K562 (cell line): ENCODE data around the gene ANKLE1. TPM values are rescaled to one million over a fixed set of nuclear protein-coding genes. Genes with fewer than 3 reads are reported as not detected.

Experiments
- ATF7 ChIP-seq: fragments of 450-650 bp; IDR thresholded peaks from 2 replicates; pipeline ENCODE4 v1.7.1; 2014; ENCODE audit warnings: mild to moderate bottlenecking, moderate library complexity
- CHD2 ChIP-seq: IDR thresholded peaks from 2 replicates; pipeline ENCODE4 v1.6.1; 2011; ENCODE audit warnings: low read depth, low read length
- E2F3 ChIP-seq: fragments of 250-450 bp; sonication (Bioruptor Pico); IDR thresholded peaks from 2 replicates; pipeline ENCODE4 v1.4.0; 2020; ENCODE audit warnings: mild to moderate bottlenecking
- ETV6 ChIP-seq, 3 experiments: fragments of 150-350 bp in 1 of 3; sonication (generic) in 1 of 3; formaldehyde crosslinking in 1 of 3; IDR thresholded peaks; 2 replicates each; pipeline versions ENCODE4 v1.6.1 to v1.8.0; 2014 to 2022; ENCODE audit warnings: borderline replicate concordance in 2 of 3, low read depth in 2 of 3, antibody characterized with exemption in 1 of 3, low read length in 1 of 3, mild to moderate bottlenecking in 1 of 3, missing genetic modification reagents in 1 of 3
- KLF16 ChIP-seq: IDR thresholded peaks from 2 replicates; pipeline ENCODE4 v1.6.1; 2016; ENCODE audit warnings: antibody characterized with exemption
- MCM2 ChIP-seq: fragments of 450-650 bp; IDR thresholded peaks from 2 replicates; pipeline ENCODE4 v1.6.1; 2017; ENCODE audit warnings: low read depth, mild to moderate bottlenecking
- NONO ChIP-seq, 2 experiments: fragments of 200-400 bp in 1 of 2; fragments of 450-650 bp in 1 of 2; formaldehyde crosslinking in 1 of 2; IDR thresholded peaks; 2 replicates each; pipeline ENCODE4 v1.6.1; 2017; ENCODE audit warnings: low read depth in 2 of 2, mild to moderate bottlenecking in 2 of 2, moderate library complexity in 2 of 2, low read length in 1 of 2
- SUPT5H ChIP-seq: fragments of 450-650 bp; IDR thresholded peaks from 2 replicates; pipeline ENCODE4 v1.6.1; 2016
- TAF9B ChIP-seq: fragments of 450-650 bp; IDR thresholded peaks from 2 replicates; pipeline ENCODE4 v1.6.1; 2018; ENCODE audit warnings: mild to moderate bottlenecking; ENCODE audit not compliant: partially characterized antibody
- ZNF140 ChIP-seq: fragments of 250-450 bp; sonication (Bioruptor Pico); IDR thresholded peaks from 2 replicates; pipeline ENCODE4 v1.8.0; 2021; ENCODE audit warnings: moderate library complexity, mild to moderate bottlenecking, inconsistent platforms
- ZNF280A ChIP-seq: fragments of 450-650 bp; IDR thresholded peaks from 2 replicates; pipeline ENCODE4 v1.6.1; 2018; ENCODE audit warnings: mild to moderate bottlenecking, low read depth; ENCODE audit not compliant: partially characterized antibody
- ZNF561 ChIP-seq: fragments of 450-650 bp; formaldehyde crosslinking; conservative IDR thresholded peaks from 2 replicates; pipeline ENCODE4 v1.4.0; 2020; ENCODE audit warnings: mild to moderate bottlenecking, moderate library complexity
- ZNF764 ChIP-seq: fragments of 250-450 bp; sonication (Bioruptor Pico); IDR thresholded peaks from 2 replicates; pipeline ENCODE4 v1.4.0; 2020; ENCODE audit warnings: low read depth, mild to moderate bottlenecking, moderate library complexity
- polyA plus RNA-seq, 8 experiments: library from polyadenylated mRNA; depleted of rRNA in 4 of 8; stranded (reverse) in 5 of 8; unstranded in 3 of 8; fragments of >200 nt; fragmentation: Nextera tagmentation in 2 of 8; fragmentation: Illumina TruSeq in 1 of 8; extraction: Ambion mirVana in 2 of 8; extraction: Trizol in 1 of 8; gene quantifications; 2 replicates each; pipeline versions ENCODE4 v1.2.1 to v1.2.3, GENCODE V29; 2011 to 2014; ENCODE audit warnings: inconsistent platforms in 1 of 8, missing spikeins in 1 of 8
- total RNA-seq, 7 experiments: library from RNA; depleted of rRNA in 6 of 7; stranded (reverse); fragments of >200 nt in 6 of 7; fragmentation: Illumina TruSeq in 2 of 7; extraction: Trizol in 2 of 7; gene quantifications; 2 replicates each; pipeline versions ENCODE4 v1.2.1 to v1.2.3, GENCODE V29; 2011 to 2021; ENCODE audit warnings: low replicate concordance in 1 of 7
- TF ChIP-seq, protein P1 (sequence below): IDR thresholded peaks from 2 replicates; pipeline ENCODE4 v1.6.1; 2012; ENCODE audit warnings: low read depth, low read length, improper control_type of control experiment, borderline replicate concordance
- TF ChIP-seq, protein P2 (sequence below): fragments of 450-650 bp; formaldehyde crosslinking; IDR thresholded peaks from 2 replicates; pipeline ENCODE4 v1.4.0; 2022; ENCODE audit warnings: missing genetic modification characterization
- TF ChIP-seq, protein P3 (sequence below), 2 experiments: fragments of 450-650 bp; IDR thresholded peaks; 2 replicates each; pipeline ENCODE4 v1.6.1; 2016; ENCODE audit warnings: mild to moderate bottlenecking in 2 of 2, borderline replicate concordance in 1 of 2, low read depth in 1 of 2, moderate library complexity in 1 of 2

The ANKLE1 gene
- total and polyA plus RNA-seq, 9 of the 15 experiments (the other 6 are each of a cell fraction or from before 2014, with no cell fraction given), result 0.63 to 9.2 (median 2.9) TPM

DNA sequence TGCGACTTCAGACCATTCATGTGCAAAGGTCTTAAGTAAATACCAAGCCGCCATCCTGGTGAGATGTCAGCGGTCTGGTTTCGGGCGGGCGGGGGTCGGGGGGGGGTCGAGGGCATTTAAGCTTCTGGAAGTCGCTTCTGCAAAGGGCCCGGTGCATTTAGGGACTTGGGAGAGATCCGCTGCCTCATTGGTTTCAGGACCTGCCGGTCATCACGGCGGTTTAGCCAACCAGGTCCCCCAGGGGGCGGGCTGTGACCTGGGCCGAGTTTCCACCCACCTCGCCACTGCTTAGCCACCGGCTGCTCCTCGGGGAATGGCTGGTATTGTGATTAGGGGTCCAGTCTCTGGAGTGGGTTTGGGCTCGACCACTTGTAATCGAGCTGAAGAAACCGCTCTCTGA, 7.8 kb downstream of the ANKLE1 start (continued):
- TF ChIP-seq ZNF280A (no peak), ZNF561 (CRISPR knock-in tag) (no peak), SUPT5H (no peak), ZNF764 (no peak), E2F3 (CRISPR knock-in tag) (no peak), ATF7 (no peak), TAF9B (no peak), ZNF140 (CRISPR knock-in tag) (no peak), ETV6 (IDR thresholded peaks at IDR 0.05; ENCODE audit: borderline replicate concordance in 1 of 2, low read depth in 2 of 2, low read length in 1 of 2) (no peak), ETV6 (CRISPR knock-in tag; IDR thresholded peaks at IDR 0.05; ENCODE audit: borderline replicate concordance) (no peak), CHD2 (peak; percentile 67), NONO (IDR thresholded peaks at IDR 0.05; ENCODE audit: low read depth in 2 of 2, low read length in 1 of 2) (no peak), MCM2 (no peak), KLF16 (no peak)
- TF ChIP-seq, protein P1, sequence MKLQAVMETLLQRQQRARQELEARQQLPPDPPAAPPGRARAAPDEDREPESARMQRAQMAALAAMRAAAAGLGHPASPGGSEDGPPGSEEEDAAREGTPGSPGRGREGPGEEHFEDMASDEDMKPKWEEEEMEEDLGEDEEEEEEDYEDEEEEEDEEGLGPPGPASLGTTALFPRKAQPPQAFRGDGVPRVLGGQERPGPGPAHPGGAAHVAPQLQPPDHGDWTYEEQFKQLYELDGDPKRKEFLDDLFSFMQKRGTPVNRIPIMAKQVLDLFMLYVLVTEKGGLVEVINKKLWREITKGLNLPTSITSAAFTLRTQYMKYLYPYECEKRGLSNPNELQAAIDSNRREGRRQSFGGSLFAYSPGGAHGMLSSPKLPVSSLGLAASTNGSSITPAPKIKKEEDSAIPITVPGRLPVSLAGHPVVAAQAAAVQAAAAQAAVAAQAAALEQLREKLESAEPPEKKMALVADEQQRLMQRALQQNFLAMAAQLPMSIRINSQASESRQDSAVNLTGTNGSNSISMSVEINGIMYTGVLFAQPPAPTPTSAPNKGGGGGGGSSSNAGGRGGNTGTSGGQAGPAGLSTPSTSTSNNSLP, result no peak
- TF ChIP-seq, protein P2, sequence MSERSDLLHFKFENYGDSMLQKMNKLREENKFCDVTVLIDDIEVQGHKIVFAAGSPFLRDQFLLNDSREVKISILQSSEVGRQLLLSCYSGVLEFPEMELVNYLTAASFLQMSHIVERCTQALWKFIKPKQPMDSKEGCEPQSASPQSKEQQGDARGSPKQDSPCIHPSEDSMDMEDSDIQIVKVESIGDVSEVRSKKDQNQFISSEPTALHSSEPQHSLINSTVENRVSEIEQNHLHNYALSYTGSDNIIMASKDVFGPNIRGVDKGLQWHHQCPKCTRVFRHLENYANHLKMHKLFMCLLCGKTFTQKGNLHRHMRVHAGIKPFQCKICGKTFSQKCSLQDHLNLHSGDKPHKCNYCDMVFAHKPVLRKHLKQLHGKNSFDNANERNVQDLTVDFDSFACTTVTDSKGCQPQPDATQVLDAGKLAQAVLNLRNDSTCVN, result no peak
- TF ChIP-seq, protein P3, sequence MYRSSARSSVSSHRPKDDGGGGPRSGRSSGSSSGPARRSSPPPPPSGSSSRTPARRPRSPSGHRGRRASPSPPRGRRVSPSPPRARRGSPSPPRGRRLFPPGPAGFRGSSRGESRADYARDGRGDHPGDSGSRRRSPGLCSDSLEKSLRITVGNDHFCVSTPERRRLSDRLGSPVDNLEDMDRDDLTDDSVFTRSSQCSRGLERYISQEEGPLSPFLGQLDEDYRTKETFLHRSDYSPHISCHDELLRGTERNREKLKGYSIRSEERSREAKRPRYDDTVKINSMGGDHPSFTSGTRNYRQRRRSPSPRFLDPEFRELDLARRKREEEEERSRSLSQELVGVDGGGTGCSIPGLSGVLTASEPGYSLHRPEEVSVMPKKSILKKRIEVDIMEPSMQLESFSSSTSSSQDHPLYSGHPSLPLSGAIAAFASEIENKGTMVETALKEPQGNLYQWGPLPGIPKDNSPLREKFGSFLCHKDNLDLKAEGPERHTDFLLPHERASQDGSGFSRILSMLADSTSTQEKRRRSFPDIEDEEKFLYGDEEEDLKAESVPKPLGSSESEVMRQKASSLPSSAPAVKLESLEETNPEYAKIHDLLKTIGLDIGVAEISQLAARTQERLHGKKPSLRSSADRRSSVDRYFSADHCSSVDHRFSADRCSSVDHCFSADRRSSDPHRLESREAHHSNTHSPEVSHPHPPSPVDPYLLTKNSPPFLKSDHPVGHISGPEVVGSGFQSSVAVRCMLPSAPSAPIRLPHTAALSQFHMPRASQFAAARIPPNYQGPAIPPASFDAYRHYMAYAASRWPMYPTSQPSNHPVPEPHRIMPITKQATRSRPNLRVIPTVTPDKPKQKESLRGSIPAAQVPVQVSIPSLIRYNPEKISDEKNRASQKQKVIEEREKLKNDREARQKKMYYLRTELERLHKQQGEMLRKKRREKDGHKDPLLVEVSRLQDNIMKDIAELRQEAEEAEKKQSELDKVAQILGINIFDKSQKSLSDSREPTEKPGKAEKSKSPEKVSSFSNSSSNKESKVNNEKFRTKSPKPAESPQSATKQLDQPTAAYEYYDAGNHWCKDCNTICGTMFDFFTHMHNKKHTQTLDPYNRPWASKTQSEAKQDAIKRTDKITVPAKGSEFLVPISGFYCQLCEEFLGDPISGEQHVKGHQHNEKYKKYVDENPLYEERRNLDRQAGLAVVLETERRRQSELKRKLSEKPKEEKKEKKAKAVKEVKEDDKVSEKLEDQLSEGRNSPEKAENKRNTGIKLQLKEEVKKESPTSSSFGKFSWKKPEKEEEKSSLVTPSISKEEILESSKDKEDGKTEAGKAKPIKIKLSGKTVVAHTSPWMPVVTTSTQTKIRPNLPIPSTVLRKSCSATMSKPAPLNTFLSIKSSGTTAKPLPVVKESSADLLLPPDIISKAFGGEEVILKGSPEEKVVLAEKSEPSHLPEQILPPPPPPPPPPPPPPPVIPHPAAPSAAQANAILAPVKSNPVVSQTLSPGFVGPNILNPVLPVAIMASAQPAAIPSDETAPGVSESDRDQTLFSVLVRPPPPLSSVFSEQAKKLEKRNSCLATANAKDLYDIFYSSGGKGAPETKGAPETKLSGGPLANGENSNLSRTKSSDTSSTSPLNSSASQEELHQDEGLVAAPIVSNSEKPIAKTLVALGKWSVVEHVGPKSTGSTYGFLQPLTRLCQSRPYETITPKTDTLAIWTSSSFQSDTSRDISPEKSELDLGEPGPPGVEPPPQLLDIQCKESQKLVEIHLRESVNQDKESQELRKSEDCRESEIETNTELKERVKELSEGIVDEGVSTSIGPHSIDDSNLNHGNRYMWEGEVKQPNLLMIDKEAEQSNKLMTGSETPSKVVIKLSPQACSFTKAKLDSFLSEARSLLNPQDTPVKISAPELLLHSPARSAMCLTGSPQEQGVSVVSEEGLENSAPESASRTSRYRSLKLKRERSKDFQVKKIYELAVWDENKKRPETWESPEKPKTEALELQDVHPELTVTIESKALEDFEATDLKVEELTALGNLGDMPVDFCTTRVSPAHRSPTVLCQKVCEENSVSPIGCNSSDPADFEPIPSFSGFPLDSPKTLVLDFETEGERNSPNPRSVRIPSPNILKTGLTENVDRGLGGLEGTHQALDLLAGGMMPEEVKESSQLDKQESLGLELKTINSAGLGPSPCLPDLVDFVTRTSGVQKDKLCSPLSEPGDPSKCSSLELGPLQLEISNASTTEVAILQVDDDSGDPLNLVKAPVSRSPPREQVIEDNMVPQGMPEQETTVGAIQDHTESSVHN (IDR thresholded peaks at IDR 0.05; ENCODE audit: borderline replicate concordance in 1 of 2, low read depth in 1 of 2), result no peak
